PC-9 (cell line): ENCODE results near the gene IHH. TPM values are rescaled to one million over a fixed set of nuclear protein-coding genes. Genes with fewer than 3 reads are reported as not detected.

Experiments
- BruUV-seq: library from RNA; stranded (reverse); fragments of 400-500 nt; replicated peaks from 2 replicates; lab custom pipeline; 2021; lab: Mats Ljungman, UMichigan
- CTCF ChIA-PET: fragments of 300-600 bp; sonication (Branson Sonifier 250); formaldehyde crosslinking; loops from one replicate; lab custom pipeline; 2022; ENCODE audit warnings: antibody characterized with exemption; lab: Charles Lee
- POLR2A ChIA-PET: fragments of 300-600 bp; sonication (Branson Sonifier 250); formaldehyde crosslinking; loops from one replicate; lab custom pipeline; 2022; ENCODE audit warnings: antibody characterized with exemption; ENCODE audit not compliant: unreplicated experiment; lab: Charles Lee
- DNase-seq, 2 experiments: peaks; one replicate each; pipeline versions ENCODE4 v3.0.0 to v3.0.0-alpha.2; 2015 to 2022; ENCODE audit warnings: mixed read lengths in 1 of 2
- H2AFZ ChIP-seq: fragments of 200-600 bp; sonication (generic); 2 replicates; pipeline ENCODE4 v1.8.1; 2017; ENCODE audit warnings: antibody characterized with exemption
- H3F3A ChIP-seq: fragments of 200-600 bp; sonication (generic); 2 replicates; pipeline ENCODE4 v1.8.1; 2017; ENCODE audit warnings: antibody characterized with exemption, mild to moderate bottlenecking, low read depth; ENCODE audit not compliant: insufficient read depth
- H3K27ac ChIP-seq: fragments of 200-600 bp; sonication (generic); 2 replicates; pipeline ENCODE4 v1.6.1; 2016; ENCODE audit warnings: mixed run types
- H3K27me3 ChIP-seq: fragments of 200-600 bp; sonication (generic); 2 replicates; pipeline ENCODE4 v1.6.1; 2016; ENCODE audit warnings: low read depth, mixed run types; ENCODE audit not compliant: insufficient read depth
- H3K36me3 ChIP-seq: fragments of 200-600 bp; sonication (generic); 2 replicates; pipeline ENCODE4 v1.6.1; 2016; ENCODE audit warnings: low read depth, mixed run types
- H3K4me1 ChIP-seq: fragments of 200-600 bp; sonication (generic); replicated peaks from 2 replicates; pipeline ENCODE4 v1.6.1; 2016; ENCODE audit warnings: mixed run types; ENCODE audit not compliant: insufficient read depth
- H3K4me2 ChIP-seq: fragments of 200-600 bp; sonication (generic); 2 replicates; pipeline ENCODE4 v1.6.1; 2017; ENCODE audit warnings: mixed run types
- H3K4me3 ChIP-seq: fragments of 200-600 bp; sonication (generic); 2 replicates; pipeline ENCODE4 v1.6.1; 2016; ENCODE audit warnings: mixed run types
- H3K79me2 ChIP-seq: fragments of 200-600 bp; sonication (generic); 2 replicates; pipeline ENCODE4 v1.6.1; 2017; ENCODE audit warnings: low read depth, mixed run types
- H3K9me2 ChIP-seq: fragments of 200-600 bp; sonication (generic); 2 replicates; pipeline ENCODE4 v1.8.1; 2017; ENCODE audit warnings: mild to moderate bottlenecking; ENCODE audit not compliant: insufficient read depth
- H3K9me3 ChIP-seq: fragments of 200-600 bp; sonication (generic); 2 replicates; pipeline ENCODE4 v1.8.1; 2016; ENCODE audit warnings: low read depth; ENCODE audit not compliant: insufficient read depth
- H4K20me1 ChIP-seq: fragments of 200-600 bp; sonication (generic); 2 replicates; pipeline ENCODE4 v1.8.1; 2017; ENCODE audit not compliant: insufficient read depth
- EZH2 ChIP-seq: fragments of 200-600 bp; sonication (generic); IDR thresholded peaks from 2 replicates; pipeline ENCODE4 v1.8.0; 2017; ENCODE audit warnings: antibody characterized with exemption, low read depth
- intact Hi-C: fragments of 100-400 bp; cut with micrococcal nuclease; formaldehyde crosslinking; loops from one replicate; pipeline ENCODE4 v1.10.0; 2022; ENCODE audit not compliant: unreplicated experiment
- total RNA-seq: library from RNA; stranded (reverse); gene quantifications from 2 replicates; pipeline ENCODE4 v1.2.3, GENCODE V29; 2021
- TF ChIP-seq, protein P1 (sequence below): fragments of 200-600 bp; sonication (generic); conservative IDR thresholded peaks from 2 replicates; pipeline ENCODE4 v1.6.1; 2017; ENCODE audit warnings: mixed run types, antibody characterized with exemption, mild to moderate bottlenecking, moderate library complexity

IHH gene
- total RNA-seq, 1 experiment from 2014 or later, result not detected

- Histone ChIP-seq H2AFZ (no peak overlapping the region), H3K27ac (no peak overlapping the region), H3K4me1 (no peaks in the 10 kb centered on the region), H3K36me3 (no peaks in the 10 kb centered on the region), H3K4me3 (no peak overlapping the region), H3K9me2 (no peaks in the 10 kb centered on the region), H3K9me3 (no peaks in the 10 kb centered on the region), H4K20me1 (no peaks in the 10 kb centered on the region), H3K27me3 (peaks cover 53% of the 10 kb centered on the region), H3K79me2 (no peaks in the 10 kb centered on the region), H3F3A (no peaks in the 10 kb centered on the region), H3K4me2 (no peak overlapping the region)
- ChIA-PET POLR2A (no interaction called here), CTCF (interaction anchor here (0.6 kb wide), 1 partner anchor 1487 kb away, joined by 5 read pairs; no protein-coding TSS in a partner anchor)
- TF ChIP-seq EZH2, result no peak
- TF ChIP-seq, protein P1, sequence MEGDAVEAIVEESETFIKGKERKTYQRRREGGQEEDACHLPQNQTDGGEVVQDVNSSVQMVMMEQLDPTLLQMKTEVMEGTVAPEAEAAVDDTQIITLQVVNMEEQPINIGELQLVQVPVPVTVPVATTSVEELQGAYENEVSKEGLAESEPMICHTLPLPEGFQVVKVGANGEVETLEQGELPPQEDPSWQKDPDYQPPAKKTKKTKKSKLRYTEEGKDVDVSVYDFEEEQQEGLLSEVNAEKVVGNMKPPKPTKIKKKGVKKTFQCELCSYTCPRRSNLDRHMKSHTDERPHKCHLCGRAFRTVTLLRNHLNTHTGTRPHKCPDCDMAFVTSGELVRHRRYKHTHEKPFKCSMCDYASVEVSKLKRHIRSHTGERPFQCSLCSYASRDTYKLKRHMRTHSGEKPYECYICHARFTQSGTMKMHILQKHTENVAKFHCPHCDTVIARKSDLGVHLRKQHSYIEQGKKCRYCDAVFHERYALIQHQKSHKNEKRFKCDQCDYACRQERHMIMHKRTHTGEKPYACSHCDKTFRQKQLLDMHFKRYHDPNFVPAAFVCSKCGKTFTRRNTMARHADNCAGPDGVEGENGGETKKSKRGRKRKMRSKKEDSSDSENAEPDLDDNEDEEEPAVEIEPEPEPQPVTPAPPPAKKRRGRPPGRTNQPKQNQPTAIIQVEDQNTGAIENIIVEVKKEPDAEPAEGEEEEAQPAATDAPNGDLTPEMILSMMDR, result no peak
- no TSS peak for BruUV-seq
- intact Hi-C loops, result no loop called here
- no peak for DNase-seq
These were observed 33.8 kb downstream of the IHH start for GRCh38 chr2:219026946-219027345.

DNA sequence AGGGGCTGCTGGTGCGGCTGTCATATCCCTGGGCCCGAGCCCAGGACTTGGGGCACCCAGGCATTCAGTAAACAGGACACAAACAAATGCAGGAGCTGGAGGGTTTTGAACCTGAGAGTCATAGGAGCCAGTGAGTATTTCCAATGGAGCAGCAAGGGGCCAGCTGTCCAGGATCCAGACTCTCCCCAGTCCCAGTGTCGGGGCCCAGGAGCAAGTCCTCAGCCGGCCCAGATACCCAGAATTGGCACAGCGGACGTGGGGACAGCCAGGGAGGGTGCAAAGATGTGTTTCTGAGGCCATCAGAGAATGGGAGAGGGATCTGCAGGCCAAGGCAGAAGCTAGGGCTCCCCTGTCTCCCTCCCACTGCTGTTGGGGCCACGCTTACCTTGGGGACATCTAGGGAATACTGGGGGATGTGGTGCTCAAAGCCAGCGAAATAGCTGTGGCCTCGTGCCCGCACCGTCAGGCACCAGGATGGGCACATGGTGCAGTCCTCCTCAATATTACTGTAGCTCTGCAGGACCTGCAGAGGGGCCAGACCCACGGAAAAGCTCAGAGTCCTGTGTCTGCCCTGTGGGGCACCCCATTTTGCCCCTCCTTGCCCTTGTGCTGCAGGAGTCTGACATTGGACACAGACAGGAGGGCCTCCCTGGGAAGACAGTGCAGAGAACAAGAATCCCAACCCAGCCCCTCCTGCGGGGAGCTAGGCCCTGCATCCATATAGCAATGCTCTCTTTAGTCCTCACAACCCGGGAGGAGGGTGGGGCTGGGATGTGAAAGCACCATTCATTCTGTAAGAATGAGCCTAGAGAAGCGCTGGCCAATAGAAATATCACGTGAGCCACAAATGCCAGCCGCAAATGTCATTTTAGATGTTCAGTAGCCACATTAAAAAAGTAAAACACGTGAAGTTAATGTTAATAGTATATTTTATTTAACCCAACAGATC, 34.8 kb downstream of the IHH start:
- Histone ChIP-seq H4K20me1 (no peaks in the 10 kb centered on the region), H3K4me3 (no peak overlapping the region), H3K4me1 (no peaks in the 10 kb centered on the region), H3K27me3 (peaks cover 50% of the 10 kb centered on the region), H3K79me2 (no peaks in the 10 kb centered on the region), H3K27ac (no peak overlapping the region), H3K4me2 (no peak overlapping the region), H3K9me2 (no peaks in the 10 kb centered on the region), H3K36me3 (no peaks in the 10 kb centered on the region), H3F3A (no peaks in the 10 kb centered on the region), H3K9me3 (no peaks in the 10 kb centered on the region), H2AFZ (no peak overlapping the region)
- TF ChIP-seq, protein P1, result no peak
- no peak for TF ChIP-seq EZH2
- no TSS peak for BruUV-seq
- CTCF ChIA-PET, result interaction anchor here (0.6 kb wide), 1 partner anchor 21 kb away, joined by 4 read pairs; no protein-coding TSS in a partner anchor
- intact Hi-C loops, result no loop called here
- POLR2A ChIA-PET, result no interaction called here
- no peak for DNase-seq

DNA sequence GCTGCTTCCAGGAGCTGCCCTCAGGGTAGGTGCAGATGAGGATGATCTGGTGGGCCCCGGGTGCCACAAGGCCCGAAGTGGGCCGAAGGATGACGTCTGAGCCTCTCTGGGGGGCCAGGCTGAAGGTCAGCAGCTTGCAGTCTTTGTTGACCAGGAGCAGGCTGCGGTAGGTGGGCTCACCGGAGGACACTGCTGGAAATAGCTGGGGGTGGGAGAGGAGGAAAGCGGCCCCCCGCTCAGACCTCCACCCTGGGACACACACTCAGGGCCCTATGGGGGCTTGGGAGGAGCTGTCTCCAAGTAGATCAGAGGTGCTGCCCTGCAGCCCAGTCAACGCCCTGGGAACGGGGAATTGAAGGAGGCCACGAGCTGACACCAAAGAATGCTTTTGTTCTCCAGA, 36.7 kb downstream of the IHH start:
- Histone ChIP-seq H3K27ac (no peak overlapping the region), H3K4me1 (no peaks in the 10 kb centered on the region), H3F3A (no peaks in the 10 kb centered on the region), H3K9me2 (no peaks in the 10 kb centered on the region), H2AFZ (no peak overlapping the region), H4K20me1 (no peaks in the 10 kb centered on the region), H3K27me3 (peaks cover 51% of the 10 kb centered on the region), H3K9me3 (no peaks in the 10 kb centered on the region), H3K4me2 (no peak overlapping the region), H3K36me3 (no peaks in the 10 kb centered on the region), H3K79me2 (no peaks in the 10 kb centered on the region), H3K4me3 (no peak overlapping the region)
- BruUV-seq, result no TSS peak
- TF ChIP-seq EZH2, result no peak
- TF ChIP-seq, protein P1, result no peak
- CTCF ChIA-PET, result no interaction called here
- DNase-seq, result no peak
- POLR2A ChIA-PET, result no interaction called here
- intact Hi-C loops, result no loop called here
